ENCODE measurements around the gene AVPR2. TPM values are rescaled to one million over a fixed set of nuclear protein-coding genes. Genes with fewer than 3 reads are reported as not detected.

The AVPR2 gene
- total RNA-seq, 2 experiments from 2014 or later: not detected

DNA sequence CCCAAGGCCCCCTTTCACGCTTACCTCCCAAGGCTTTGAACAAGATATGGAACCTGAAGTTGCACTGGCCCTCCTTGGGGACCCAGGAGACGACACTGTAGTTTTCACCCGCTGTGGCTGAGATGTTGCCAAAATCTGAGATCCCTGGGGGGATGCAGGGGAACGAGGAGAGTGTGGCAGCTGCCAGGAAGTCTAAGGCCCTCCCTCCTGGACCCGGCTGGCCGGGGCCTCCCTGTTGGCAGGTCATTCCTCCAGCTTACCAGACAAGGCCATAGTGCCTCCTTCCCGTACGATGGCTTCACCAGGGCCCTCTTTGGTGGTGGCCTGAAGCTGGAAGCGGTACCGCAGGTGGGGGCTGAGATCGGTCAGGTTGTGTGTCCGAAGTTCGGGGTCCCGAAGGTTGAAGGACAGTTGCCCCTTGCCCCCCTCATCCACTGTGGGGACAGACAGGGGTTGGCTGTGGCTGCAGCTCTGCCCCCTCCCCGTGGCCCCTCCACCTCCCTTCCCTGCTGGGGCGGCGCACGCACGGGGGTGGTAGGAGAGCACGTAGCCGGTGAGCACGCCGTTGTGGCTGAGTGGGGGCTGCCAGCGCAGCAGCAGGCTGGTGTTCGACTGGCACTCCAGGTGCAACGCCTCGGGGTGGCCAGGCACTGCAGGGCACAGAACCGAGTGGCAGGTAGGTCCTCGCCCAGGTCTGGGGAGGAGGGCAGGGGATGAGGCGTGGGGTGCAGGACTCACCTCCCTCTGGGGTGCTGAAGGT is 39.7 kb upstream of the AVPR2 start:
- Mint-ChIP-seq H3K9me3 (no peaks in the 10 kb centered on the region), H3K4me3 (no peak overlapping the region), H3K27me3 (no peaks in the 10 kb centered on the region), H3K27ac (no peak overlapping the region), H3K36me3 (ENCODE audit: low read depth) (no peaks in the 10 kb centered on the region), H3K4me1 (ENCODE audit: low read depth) (no peaks in the 10 kb centered on the region)
- ChIA-PET CTCF (no interaction called here), POLR2A (no interaction called here)
- intact Hi-C loops (cut with micrococcal nuclease): no loop called here
- DNase-seq (no peak), ATAC-seq (no peak)
- no peak for TF ChIP-seq CTCF (IDR thresholded peaks at IDR 0.05)

DNA sequence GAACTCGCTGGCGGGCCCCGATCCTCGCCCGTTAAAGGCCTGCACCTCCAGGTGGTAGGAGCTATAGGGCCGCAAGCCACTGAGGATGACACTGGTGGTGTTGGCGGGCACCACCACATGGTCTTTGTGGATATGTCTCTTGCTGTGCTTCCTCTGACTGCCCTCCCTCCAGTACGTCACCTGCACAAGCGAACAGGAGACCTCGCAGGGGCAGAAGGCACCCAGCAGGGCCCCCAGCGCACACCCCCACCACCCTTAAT is 39.2 kb upstream of the AVPR2 start:
- ChIA-PET CTCF (no interaction called here), POLR2A (no interaction called here)
- Mint-ChIP-seq H3K4me1 (ENCODE audit: low read depth) (no peaks in the 10 kb centered on the region), H3K36me3 (ENCODE audit: low read depth) (no peaks in the 10 kb centered on the region), H3K27ac (no peak overlapping the region), H3K4me3 (no peak overlapping the region), H3K27me3 (no peaks in the 10 kb centered on the region), H3K9me3 (no peaks in the 10 kb centered on the region)
- ATAC-seq (no peak), DNase-seq (no peak)
- TF ChIP-seq CTCF (IDR thresholded peaks at IDR 0.05): no peak
- intact Hi-C loops (cut with micrococcal nuclease): no loop called here

DNA sequence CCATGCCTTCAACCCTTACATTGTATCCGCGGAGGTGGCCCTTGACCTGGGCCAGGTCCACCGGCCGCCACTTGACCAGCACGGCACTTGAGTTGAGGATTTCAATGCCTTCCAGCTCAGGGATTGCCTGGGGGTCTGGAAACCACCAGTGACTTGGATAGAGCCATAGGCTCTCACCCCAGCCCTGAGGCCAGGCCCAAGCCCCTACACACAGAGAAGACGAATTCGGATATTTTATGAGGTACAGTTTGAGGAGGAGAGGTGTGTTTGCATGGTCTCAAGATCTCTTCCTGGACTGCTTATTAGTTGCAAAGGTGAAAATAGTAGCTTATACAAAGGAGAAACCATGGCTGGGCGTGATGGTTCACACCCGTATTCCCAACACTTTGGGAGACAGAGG is 38.8 kb upstream of the AVPR2 start:
- CTCF ChIA-PET: no interaction called here
- DNase-seq: no peak
- Mint-ChIP-seq H3K4me1 (ENCODE audit: low read depth) (no peaks in the 10 kb centered on the region), H3K9me3 (no peaks in the 10 kb centered on the region), H3K27ac (no peak overlapping the region), H3K27me3 (no peaks in the 10 kb centered on the region), H3K36me3 (ENCODE audit: low read depth) (no peaks in the 10 kb centered on the region), H3K4me3 (no peak overlapping the region)
- POLR2A ChIA-PET: no interaction called here
- ATAC-seq: no peak
- intact Hi-C loops (cut with micrococcal nuclease): no loop called here
- no peak for TF ChIP-seq CTCF (IDR thresholded peaks at IDR 0.05)

- Mint-ChIP-seq H3K27ac (no peak overlapping the region), H3K4me1 (ENCODE audit: low read depth) (no peaks in the 10 kb centered on the region), H3K9me3 (no peaks in the 10 kb centered on the region), H3K36me3 (ENCODE audit: low read depth) (no peaks in the 10 kb centered on the region), H3K27me3 (no peaks in the 10 kb centered on the region), H3K4me3 (no peak overlapping the region)
- DNase-seq (no peak), ATAC-seq (no peak)
- ChIA-PET CTCF (no interaction called here), POLR2A (no interaction called here)
- intact Hi-C loops (cut with micrococcal nuclease): no loop called here
- TF ChIP-seq CTCF (IDR thresholded peaks at IDR 0.05): no peak
Observed at GRCh38 chrX:153866302-153867019, 38.0 kb upstream of the AVPR2 start.

GRCh38 chrX:153867139-153867538 is 37.3 kb upstream of the AVPR2 start:
- no peaks in the 10 kb centered on the region for H3K4me1 Mint-ChIP-seq (ENCODE audit: low read depth)
- H3K36me3 Mint-ChIP-seq (ENCODE audit: low read depth): no peaks in the 10 kb centered on the region
- POLR2A ChIA-PET: no interaction called here
- H3K4me3 Mint-ChIP-seq: no peak overlapping the region
- no peaks in the 10 kb centered on the region for H3K27me3 Mint-ChIP-seq
- CTCF ChIA-PET: no interaction called here
- DNase-seq: no peak
- H3K27ac Mint-ChIP-seq: no peak overlapping the region
- intact Hi-C loops (cut with micrococcal nuclease): no loop called here
- H3K9me3 Mint-ChIP-seq: no peaks in the 10 kb centered on the region
- no peak for ATAC-seq
- no peak for TF ChIP-seq CTCF (IDR thresholded peaks at IDR 0.05)
